GM12874 (cell line): ENCODE measurements around the gene FAM120AOS.

Source experiments
- CTCF ChIP-seq: IDR thresholded peaks from 2 replicates; pipeline ENCODE4 v1.5.1; 2011; ENCODE audit warnings: low read depth, mild to moderate bottlenecking, control low read depth, low read length, moderate library complexity; ENCODE audit not compliant: insufficient read depth

Gene FAM120AOS

GRCh38 chr9:93461414-93461743 is 8.0 kb upstream of the FAM120AOS start:
- no peak for TF ChIP-seq CTCF

DNA sequence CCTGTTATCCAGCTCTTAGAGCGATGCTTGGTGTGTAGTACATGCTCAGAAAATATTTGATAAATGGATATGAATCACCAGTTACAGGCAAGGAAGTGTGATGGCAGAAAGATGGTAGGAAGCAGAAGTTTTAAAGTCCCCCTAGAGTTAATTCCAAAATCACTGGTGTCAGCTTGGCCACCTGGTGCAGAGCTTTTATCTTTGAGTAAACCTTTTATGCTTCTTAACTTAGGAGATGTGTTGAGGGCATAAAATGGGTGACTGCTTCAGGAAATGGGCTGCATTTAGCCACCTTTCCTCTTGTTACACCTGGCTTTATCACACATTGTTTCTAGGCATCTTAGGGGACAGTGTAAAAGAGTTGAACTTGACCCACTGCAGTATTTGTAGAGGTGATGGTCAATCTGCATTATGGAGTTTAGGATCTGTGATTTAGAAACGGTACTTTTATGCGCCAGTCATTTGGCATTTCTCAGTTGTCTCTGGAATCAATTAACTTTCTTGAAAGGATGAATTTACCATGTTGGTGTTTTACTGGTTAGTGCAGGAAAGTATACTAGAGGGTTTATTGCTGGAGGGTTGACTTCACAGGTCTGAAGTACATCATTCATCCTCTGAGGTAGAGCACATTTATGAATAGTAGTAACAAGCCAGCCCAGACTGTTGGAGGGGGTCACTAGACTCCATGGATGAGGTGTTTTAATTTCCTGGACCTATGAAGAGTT is 7.5 kb upstream of the FAM120AOS start:
- no peak for TF ChIP-seq CTCF

DNA sequence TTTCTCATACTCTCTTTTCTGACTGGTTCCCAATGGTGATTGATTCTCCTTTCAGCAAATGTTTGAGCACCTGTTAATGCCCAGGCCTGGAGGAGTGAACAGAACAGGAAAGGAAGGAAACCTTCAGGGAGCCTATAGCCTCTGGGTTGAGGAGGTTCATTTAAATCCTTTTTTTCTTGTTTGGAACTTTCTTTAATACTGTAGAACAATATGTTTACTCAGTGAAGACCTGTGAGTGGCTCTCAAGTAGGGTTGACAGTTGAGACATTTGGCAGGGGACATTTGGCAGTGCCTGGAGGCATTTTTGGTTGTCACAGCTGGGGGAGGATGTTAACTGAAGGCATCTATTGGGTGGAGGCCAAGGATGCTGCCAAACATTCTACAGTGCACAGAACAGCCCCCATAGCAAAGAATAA is 6.1 kb upstream of the FAM120AOS start:
- TF ChIP-seq CTCF = no peak

DNA sequence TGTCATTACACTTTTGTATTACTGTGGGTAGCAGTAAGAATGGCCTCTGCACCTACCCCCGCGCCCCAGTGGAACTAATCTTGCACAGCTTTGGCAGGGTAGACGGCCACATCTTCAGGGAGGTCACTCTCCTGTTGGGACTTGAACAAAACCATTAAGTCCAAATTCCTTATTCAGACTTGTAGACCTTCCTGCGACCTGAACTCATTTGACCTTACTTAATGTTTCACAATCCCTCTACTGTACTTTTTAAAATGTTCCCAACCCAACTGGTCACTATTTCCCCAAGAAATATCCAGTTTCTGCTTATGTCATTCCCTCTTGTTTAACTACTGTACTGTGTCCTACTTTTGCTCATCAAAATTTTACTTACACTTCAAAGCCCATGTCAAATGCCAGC is 5.3 kb upstream of the FAM120AOS start:
- no peak for TF ChIP-seq CTCF

DNA sequence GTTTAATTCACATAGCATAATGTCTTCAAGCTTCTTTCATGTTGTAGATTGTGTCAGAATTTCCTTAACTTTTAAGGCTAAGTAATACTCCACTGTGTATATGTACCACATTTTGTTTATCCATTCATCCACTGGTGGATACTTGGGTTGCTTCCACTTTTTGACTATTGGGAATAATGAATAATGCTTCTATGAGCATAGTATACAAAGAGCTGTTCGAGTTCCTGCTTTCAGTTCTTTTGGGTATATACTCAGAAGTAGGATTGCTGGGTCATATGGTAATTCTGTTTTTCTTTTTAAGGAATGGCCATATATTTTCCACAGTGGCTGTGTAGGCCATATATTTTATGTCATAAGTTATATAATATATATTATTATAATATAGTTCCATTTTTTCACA is 3.6 kb upstream of the FAM120AOS start:
- no peak for TF ChIP-seq CTCF

DNA sequence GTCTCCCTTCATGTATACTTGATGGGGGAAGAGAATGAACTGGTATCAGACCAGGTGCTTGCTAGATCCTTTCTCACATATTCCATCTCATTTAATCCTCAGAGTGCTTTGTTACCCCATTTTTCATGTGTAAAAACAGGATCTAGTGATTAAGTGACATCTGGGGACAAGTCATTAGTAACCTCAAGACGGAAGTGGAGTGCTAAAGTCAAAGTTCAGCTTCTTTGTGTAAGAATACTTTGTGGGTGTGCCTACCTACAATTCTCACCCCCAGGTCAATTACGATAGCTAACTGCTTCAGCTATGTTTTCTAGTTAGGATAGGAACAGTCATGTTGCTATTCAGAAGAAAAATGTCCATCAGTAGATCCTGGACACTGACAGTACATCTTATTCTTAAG is 3.1 kb upstream of the FAM120AOS start:
- no peak for TF ChIP-seq CTCF

DNA sequence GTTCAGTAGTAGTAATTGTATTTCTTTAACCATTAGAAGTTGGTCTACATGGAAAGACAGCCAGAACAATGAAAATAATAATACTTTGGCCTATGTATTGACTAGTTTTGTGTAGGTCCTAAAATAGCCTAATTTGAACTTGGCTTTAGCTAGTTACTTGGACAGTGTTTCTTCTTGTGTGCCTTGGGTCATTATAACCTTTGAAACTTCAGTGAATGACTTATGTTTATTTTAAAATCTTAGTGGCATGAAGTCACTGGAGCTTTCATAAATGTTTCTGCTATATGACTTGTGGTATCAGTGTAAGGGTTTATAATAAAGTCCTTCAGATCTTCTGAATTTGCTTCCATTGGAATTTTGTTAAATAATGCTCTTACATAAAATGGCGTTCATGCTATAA is 2.6 kb upstream of the FAM120AOS start:
- TF ChIP-seq CTCF = no peak

DNA sequence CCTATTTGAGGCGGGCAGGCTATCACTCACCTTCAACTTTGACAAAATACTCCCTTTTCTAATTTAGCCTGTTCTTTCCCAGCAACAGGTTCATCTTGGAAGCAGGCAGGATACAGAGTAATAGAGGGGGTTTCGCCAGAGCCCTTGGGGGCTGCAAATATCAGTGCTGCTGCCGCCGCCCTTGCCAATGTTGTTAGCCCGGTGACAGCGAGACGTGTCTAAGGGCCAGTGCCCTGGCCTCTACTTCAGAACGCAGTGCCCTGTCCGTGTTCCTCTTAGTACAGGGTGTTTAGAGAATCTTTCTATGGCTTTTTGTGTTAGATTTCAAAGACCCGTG is 703 bp downstream of the FAM120AOS start:
- TF ChIP-seq CTCF = no peak
